IPS DF 4.7 (cell line): ENCODE results near the gene TRAPPC12.
"Not testable (repeated sequence)": the region's sequence is repeated elsewhere in the genome, so short reads cannot be mapped to it uniquely, and the experiment has no call there.

Experiments used
- DNase-seq: peaks from one replicate; pipeline ENCODE4 v3.0.0-alpha.2; 2013; ENCODE audit warnings: low spot score; ENCODE audit errors: extremely low read depth

The TRAPPC12 gene

GRCh38 chr2:3379647-3380534 lies at the start of gene TRAPPC12:
Gene TRAPPC12, plus strand, starts transcription at chr2:3379694. Its CDS starts 7,930 bp downstream, at chr2:3387624.
- peak; percentile 44 for DNase-seq

- no peak for DNase-seq
Observed at GRCh38 chr2:3332133-3332532, 47.4 kb upstream of the TRAPPC12 start.

GRCh38 chr2:3334392-3335345 lies 44.8 kb upstream of the TRAPPC12 start:
- DNase-seq, result no peak

- no peak for DNase-seq
Observed at GRCh38 chr2:3336844-3337243, 42.6 kb upstream of the TRAPPC12 start.

GRCh38 chr2:3338340-3338739 lies 41.2 kb upstream of the TRAPPC12 start:
- no peak for DNase-seq

- no peak for DNase-seq
Observed at GRCh38 chr2:3340144-3340543, 39.4 kb upstream of the TRAPPC12 start.

- DNase-seq, result no peak
Observed at GRCh38 chr2:3341336-3341735, 38.2 kb upstream of the TRAPPC12 start.

- DNase-seq, result no peak
Observed at GRCh38 chr2:3342324-3342723, 37.2 kb upstream of the TRAPPC12 start.

GRCh38 chr2:3343012-3343411 lies 36.5 kb upstream of the TRAPPC12 start:
- DNase-seq, result no peak

GRCh38 chr2:3344897-3345296 lies 34.6 kb upstream of the TRAPPC12 start:
- no peak for DNase-seq

- no peak for DNase-seq
Observed at GRCh38 chr2:3345621-3346020, 33.9 kb upstream of the TRAPPC12 start.

- no peak for DNase-seq
Observed at GRCh38 chr2:3348767-3349166, 30.7 kb upstream of the TRAPPC12 start.

GRCh38 chr2:3349211-3349693 lies 30.2 kb upstream of the TRAPPC12 start:
- no peak for DNase-seq

- no peak for DNase-seq
Observed at GRCh38 chr2:3354986-3355385, 24.5 kb upstream of the TRAPPC12 start.

- no peak for DNase-seq
Observed at GRCh38 chr2:3355951-3356569, 23.4 kb upstream of the TRAPPC12 start.

- no peak for DNase-seq
Observed at GRCh38 chr2:3356799-3357198, 22.7 kb upstream of the TRAPPC12 start.

GRCh38 chr2:3357446-3357845 lies 22.0 kb upstream of the TRAPPC12 start:
- DNase-seq, result not testable (repeated sequence)

- no peak for DNase-seq
Observed at GRCh38 chr2:3357926-3358325, 21.6 kb upstream of the TRAPPC12 start.

GRCh38 chr2:3361518-3362389 lies 17.7 kb upstream of the TRAPPC12 start:
- DNase-seq, result no peak

- no peak for DNase-seq
Observed at GRCh38 chr2:3365219-3365618, 14.3 kb upstream of the TRAPPC12 start.
